ENCODE results near the gene MMP23B. TPM values are rescaled to one million over a fixed set of nuclear protein-coding genes. Genes with fewer than 3 reads are reported as not detected.

The MMP23B gene
- total RNA-seq, 1 donor from 2014 or later = 1.7 TPM

GRCh38 chr1:1612104-1612400, 19.9 kb upstream of the MMP23B start:
- no peaks in the 10 kb centered on the region for H3K36me3 Mint-ChIP-seq (ENCODE audit: low read depth)
- no peak for TF ChIP-seq CTCF (conservative IDR thresholded peaks at IDR 0.05)
- H3K4me1 Mint-ChIP-seq = peaks cover 23% of the 10 kb centered on the region
- no peaks in the 10 kb centered on the region for H3K9me3 Mint-ChIP-seq
- no peak for DNase-seq (ENCODE audit: low read depth, low spot score)
- H3K4me3 Mint-ChIP-seq = peak overlapping the region; percentile 70
- no peaks in the 10 kb centered on the region for H3K27me3 Mint-ChIP-seq (ENCODE audit: low read depth)
- H3K27ac Mint-ChIP-seq (ENCODE audit: unreplicated experiment) = no peak overlapping the region

- Mint-ChIP-seq H3K4me1 (peaks cover 29% of the 10 kb centered on the region), H3K9me3 (no peaks in the 10 kb centered on the region), H3K27ac (ENCODE audit: unreplicated experiment) (no peak overlapping the region), H3K27me3 (ENCODE audit: low read depth) (no peaks in the 10 kb centered on the region), H3K4me3 (peak overlapping the region; percentile 98), H3K36me3 (ENCODE audit: low read depth) (no peaks in the 10 kb centered on the region)
- no peak for TF ChIP-seq CTCF (conservative IDR thresholded peaks at IDR 0.05)
- no peak for DNase-seq (ENCODE audit: low read depth, low spot score)
Measured at GRCh38 chr1:1613509-1614082, 18.4 kb upstream of the MMP23B start.

GRCh38 chr1:1614204-1614953, 17.6 kb upstream of the MMP23B start:
- DNase-seq (ENCODE audit: low read depth, low spot score) = no peak
- peak overlapping the region; percentile 98 for H3K4me3 Mint-ChIP-seq
- peaks cover 29% of the 10 kb centered on the region for H3K4me1 Mint-ChIP-seq
- H3K9me3 Mint-ChIP-seq = no peaks in the 10 kb centered on the region
- H3K36me3 Mint-ChIP-seq (ENCODE audit: low read depth) = no peaks in the 10 kb centered on the region
- peak overlapping the region; percentile 96 for H3K27ac Mint-ChIP-seq (ENCODE audit: unreplicated experiment)
- TF ChIP-seq CTCF (conservative IDR thresholded peaks at IDR 0.05) = no peak
- no peaks in the 10 kb centered on the region for H3K27me3 Mint-ChIP-seq (ENCODE audit: low read depth)

GRCh38 chr1:1614954-1615255, 17.1 kb upstream of the MMP23B start:
- Mint-ChIP-seq H3K27me3 (ENCODE audit: low read depth) (no peaks in the 10 kb centered on the region), H3K27ac (ENCODE audit: unreplicated experiment) (peak overlapping the region; percentile 96), H3K4me1 (peaks cover 29% of the 10 kb centered on the region), H3K9me3 (no peaks in the 10 kb centered on the region), H3K4me3 (peak overlapping the region; percentile 98), H3K36me3 (ENCODE audit: low read depth) (no peaks in the 10 kb centered on the region)
- DNase-seq (ENCODE audit: low read depth, low spot score) = no peak
- no peak for TF ChIP-seq CTCF (conservative IDR thresholded peaks at IDR 0.05)

DNA sequence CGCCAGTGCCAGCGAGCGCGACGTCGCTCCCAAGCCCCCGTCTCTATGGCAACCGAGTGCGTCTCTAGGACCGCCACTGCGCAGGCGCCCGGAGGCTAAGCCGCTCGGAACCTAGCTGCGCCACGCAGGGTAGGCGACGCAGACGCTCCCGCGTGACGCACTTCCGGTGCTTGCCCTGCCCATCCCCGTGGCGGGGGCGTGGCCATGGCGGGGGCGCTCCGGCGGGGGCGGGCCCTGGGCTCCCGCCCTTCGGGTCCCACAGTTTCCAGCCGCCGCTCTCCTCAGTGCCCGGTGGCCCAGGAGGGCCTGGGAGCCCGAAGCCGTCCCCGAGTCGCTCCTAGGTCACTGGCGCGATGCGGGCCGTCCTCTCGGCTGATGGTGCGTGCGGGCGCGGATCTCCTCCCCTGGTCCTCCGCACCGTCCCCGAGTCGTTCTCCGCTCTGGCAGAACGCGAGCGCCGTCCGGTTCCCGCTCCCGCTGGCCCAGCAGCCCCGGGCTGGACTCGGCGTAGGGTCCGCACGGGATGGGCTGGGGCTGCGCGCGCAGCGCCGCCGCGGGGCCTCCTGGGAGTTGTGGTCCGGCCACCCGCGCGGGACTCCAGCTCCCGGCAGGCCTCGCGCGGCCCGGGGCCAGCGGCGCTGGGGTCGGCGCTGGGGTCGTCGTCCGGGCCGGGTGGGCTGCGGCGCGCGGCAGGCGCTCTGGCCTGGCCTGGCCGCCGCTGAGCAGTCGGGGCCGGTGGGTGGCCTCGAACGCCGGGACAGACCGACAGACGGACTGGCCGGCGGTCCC, 16.5 kb upstream of the MMP23B start, which contains the start of gene MIB2:
Gene MIB2 (plus strand): TSS at position 245 of the 789 bp plus-strand sequence. CDS start 7,953 bp downstream, outside the sequence.
- no peaks in the 10 kb centered on the region for H3K27me3 Mint-ChIP-seq (ENCODE audit: low read depth)
- H3K4me3 Mint-ChIP-seq = peak within 1 kb of the TSS; percentile 98
- DNase-seq (ENCODE audit: low read depth, low spot score) = peak; percentile 91
- no peak for TF ChIP-seq CTCF (conservative IDR thresholded peaks at IDR 0.05)
- no peaks in the 10 kb centered on the region for H3K9me3 Mint-ChIP-seq
- peaks cover 29% of the 10 kb centered on the region for H3K4me1 Mint-ChIP-seq
- peak within 1 kb of the TSS; percentile 96 for H3K27ac Mint-ChIP-seq (ENCODE audit: unreplicated experiment)
- H3K36me3 Mint-ChIP-seq (ENCODE audit: low read depth) = no peaks in the 10 kb centered on the region

Data from neural crest cell (in vitro differentiated cells).